22Rv1 (cell line): ENCODE data around the gene DOC2B.

ENCODE experiments used
- CTCF ChIP-seq: fragments of 450-650 bp; IDR thresholded peaks from 2 replicates; pipeline ENCODE4 v1.5.1; 2017; ENCODE audit warnings: mild to moderate bottlenecking
- ZFX ChIP-seq: fragments of 450-650 bp; IDR thresholded peaks from 2 replicates; pipeline ENCODE4 v1.6.1; 2017; ENCODE audit warnings: antibody characterized with exemption, borderline replicate concordance

GRCh38 chr17:142102-142661, 39.3 kb downstream of the DOC2B start:
- TF ChIP-seq CTCF (no peak), ZFX (no peak)
